ENCODE data around the gene CLBA1.
A peak's percentile ranks its signal among the peaks of the same experiment; 100 is the strongest.

CLBA1 gene

GRCh38 chr14:105005329-105005928 is 19.8 kb downstream of the CLBA1 start:
- DNase-seq (ENCODE audit: low spot score) = no peak

GRCh38 chr14:105005929-105006830 is 20.6 kb downstream of the CLBA1 start:
- DNase-seq (ENCODE audit: low spot score) = no peak

DNA sequence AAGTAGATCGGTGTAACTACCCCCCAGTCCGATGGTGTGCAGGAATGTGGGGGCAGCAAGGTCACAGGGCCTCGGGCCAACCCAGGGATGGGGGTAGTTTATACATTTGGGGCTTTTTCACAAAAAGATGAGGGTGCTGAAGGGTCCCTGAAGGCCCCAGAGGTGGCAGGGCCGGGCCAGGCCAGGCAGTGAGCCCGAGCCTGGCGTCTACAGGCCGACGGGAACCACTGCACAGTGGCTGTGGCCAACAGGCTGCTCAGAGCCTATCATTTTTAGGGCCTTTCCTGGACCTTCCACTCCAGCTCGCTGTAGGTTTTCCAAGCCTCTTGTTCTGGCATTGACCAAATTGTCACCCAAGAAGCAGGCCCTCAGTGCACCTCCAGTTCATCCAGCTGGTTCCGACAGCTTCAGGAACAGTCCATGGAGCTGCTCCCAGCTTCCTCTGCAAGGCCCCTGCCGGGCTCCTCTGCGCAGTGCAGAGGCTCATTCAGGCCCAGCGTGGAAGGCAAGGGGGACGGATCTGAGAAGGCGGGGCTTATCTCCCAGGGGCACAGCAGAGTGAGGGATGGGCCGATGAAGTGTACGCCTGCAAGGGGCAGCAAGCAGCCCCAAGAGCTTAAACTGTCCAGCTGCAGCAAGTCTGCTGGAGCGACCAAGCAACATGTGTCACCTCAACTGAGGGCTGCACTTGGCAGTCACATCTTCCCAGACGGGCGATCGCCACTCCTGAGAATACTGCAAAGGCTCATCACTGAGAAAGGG is 21.4 kb downstream of the CLBA1 start:
- no peak for DNase-seq (ENCODE audit: low spot score)

DNA sequence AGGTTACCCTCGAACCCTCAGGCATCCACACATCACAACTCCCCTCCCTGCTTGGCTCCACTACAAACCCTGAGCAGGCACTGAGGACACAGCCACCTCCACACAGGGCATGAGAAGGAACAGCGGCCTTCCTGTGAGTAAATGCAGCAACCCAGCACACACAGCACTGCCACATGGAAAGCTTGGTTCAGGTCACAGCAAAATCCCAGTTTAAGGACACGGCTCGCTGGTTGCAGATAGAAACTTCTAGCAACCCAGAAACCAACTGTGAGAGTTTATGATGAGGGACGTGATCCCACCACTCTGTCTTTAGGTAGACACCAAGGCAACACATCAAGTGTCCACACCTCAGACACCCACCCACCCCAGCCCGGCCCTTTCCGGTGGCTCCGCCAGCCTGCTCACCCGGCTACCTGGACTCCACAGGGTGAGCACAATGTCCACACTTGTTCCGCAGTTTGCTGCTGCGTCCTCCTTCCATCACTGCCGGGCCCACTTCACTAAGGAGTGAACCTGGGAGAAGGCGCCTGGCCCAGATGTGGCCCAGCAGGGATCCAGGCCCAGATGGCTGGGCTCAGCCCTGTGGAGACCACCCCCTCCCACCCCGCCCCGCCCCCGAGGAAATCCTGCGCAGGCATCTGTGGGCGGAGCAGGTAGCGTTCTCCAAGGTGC is 22.1 kb downstream of the CLBA1 start:
- DNase-seq (ENCODE audit: low spot score) = no peak

DNA sequence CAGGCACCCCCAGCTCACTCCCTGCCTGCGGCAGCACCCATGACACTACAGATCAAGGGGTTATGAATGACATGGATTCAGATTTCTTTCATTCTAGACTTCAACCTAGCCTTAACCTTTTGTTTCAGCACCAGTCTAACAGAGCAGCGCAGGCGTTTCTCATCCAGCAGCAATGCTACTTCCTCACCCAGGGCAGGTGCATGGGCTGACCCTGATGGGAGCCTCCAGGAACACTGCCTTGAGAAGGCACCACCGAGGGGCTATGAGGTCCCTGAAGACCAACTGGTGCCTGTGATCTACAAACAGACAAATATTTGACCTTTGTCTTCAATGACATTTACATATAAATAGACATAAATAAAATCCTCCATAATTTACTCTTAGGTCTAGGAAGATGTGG is 24.5 kb downstream of the CLBA1 start:
- no peak for DNase-seq (ENCODE audit: low spot score)

GRCh38 chr14:105010891-105011291 is 25.3 kb downstream of the CLBA1 start:
- DNase-seq (ENCODE audit: low spot score) = no peak

- DNase-seq (ENCODE audit: low spot score) = no peak
These were observed 25.9 kb downstream of the CLBA1 start for GRCh38 chr14:105011312-105011990.

DNA sequence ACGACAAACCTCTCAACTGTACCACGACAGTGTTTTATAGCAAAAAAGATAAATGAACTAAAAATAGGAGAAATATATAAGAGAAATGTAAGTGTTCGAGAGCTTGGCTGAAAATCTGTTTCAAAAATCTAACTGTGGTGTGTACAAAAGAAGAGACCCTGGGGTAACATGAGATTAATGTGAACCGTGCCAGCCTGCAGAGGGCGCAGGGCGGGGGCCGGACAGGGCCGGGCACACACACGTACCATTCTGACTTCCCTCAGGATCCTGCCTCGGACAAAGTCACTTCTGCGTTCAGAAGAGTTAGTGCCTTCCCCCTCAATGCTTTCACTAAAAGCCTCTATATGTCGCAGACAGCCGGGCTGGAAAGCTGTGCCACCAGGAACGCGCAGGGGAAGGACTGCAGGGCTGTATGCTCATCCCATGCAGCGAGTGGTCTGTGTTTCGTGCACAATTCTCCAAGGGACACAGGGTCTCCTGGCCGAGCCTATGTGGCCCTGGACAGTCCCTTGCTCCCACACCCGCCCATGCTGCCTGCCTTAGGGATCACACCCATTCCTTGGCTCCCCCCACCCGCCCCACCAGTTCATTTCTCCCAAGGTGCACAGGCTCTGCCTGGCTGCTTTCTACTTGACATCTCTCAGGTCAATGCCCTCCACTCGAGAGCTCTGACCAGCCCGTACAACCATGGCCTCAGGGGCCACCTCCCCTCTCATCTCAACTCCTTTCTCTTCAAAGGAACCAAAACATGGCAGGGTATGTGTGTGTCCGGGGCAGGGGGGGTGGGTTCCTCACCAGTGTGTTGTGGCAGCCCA is 26.8 kb downstream of the CLBA1 start:
- DNase-seq (ENCODE audit: low spot score) = no peak

DNA sequence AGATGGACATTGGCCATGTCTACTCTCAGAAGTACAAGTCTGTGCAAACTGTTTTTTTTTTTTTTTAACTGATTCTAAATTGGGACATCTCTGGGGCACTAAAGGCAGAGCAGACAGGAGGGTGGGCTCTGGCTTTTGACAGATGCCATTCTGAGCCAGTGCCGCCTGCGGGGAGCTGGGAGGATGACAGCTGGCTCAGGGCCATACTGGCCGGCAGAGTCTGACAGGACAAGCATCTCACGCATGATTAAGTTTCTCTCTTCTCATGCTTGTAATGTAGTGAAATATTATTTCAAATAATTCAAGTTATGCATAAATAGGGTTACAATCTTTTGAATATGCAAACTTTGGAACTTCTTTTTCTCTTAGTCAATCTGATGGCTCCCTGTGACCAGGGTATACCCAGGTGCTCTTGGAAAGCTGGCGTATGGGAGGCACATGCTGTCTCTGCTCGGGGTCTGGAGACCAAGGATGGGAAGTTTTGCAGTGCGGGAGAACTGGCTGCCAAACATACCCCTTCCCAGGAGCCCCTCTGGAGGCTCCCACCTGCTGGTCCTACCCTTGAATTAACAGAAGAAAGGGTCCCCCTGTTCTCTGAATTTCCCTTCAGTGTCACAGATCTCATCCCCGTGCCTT is 27.7 kb downstream of the CLBA1 start:
- DNase-seq (ENCODE audit: low spot score) = no peak

- DNase-seq (ENCODE audit: low spot score) = no peak
These were observed 28.4 kb downstream of the CLBA1 start for GRCh38 chr14:105014032-105014431.

DNA sequence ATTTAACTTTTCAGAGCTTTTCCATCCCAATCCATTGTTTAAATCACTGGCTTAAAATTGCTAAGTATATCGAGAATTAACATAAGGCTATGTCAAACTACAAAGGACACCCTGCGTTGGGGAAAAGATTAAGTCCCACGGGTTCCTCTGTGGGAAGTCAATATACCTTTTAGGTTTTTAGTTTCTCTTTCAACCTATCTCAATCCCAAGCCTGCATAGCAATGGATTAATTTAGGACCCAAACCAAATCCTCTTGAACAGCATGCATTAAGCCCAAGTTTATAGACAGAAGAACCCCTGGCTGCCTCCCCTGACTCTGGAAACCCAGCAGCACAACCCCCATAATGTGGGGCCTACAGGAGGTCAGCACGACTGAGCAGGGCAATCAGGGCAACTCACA is 29.0 kb downstream of the CLBA1 start:
- DNase-seq (ENCODE audit: low spot score) = no peak

GRCh38 chr14:105015242-105015641 is 29.7 kb downstream of the CLBA1 start:
- DNase-seq (ENCODE audit: low spot score) = peak; percentile 19

DNA sequence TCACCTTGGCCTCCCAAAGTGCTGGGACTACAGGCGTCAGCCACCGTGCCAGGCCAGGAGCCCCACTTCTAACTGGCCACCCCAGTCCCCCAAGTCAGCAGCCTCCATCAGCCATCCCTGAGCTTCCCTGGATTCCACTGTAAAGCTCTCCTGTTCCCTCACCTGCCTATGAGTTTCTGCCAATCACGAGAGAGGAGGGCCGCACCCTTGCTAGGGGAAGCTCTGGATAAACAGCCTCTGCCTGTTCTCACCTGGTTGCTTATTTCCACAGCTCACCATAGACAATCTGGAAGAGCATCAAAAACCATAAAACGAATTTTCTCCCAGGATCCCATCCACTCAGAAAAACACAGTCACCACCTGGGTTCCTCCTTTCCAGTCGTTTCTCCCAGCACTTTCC is 30.3 kb downstream of the CLBA1 start:
- no peak for DNase-seq (ENCODE audit: low spot score)

DNA sequence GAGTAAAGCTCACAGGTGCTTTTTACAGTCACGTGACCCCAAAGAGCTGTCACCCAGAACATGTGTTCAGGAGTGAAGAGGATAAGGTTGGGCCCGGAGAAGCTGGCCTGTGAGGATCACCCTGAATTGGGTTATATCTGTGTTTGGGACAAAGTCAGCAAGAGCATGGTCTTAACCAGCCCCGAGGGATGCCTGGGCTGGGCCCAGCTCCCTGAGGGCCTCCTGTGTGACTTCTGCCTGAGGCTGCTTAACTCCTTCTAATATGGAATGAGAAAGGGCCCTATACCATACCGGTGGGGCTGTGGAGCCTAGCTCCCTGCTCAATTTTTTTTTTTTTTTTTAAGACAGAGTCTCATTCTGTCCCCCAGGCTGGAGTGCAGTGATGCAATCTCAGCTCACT is 32.8 kb downstream of the CLBA1 start:
- no peak for DNase-seq (ENCODE audit: low spot score)

DNA sequence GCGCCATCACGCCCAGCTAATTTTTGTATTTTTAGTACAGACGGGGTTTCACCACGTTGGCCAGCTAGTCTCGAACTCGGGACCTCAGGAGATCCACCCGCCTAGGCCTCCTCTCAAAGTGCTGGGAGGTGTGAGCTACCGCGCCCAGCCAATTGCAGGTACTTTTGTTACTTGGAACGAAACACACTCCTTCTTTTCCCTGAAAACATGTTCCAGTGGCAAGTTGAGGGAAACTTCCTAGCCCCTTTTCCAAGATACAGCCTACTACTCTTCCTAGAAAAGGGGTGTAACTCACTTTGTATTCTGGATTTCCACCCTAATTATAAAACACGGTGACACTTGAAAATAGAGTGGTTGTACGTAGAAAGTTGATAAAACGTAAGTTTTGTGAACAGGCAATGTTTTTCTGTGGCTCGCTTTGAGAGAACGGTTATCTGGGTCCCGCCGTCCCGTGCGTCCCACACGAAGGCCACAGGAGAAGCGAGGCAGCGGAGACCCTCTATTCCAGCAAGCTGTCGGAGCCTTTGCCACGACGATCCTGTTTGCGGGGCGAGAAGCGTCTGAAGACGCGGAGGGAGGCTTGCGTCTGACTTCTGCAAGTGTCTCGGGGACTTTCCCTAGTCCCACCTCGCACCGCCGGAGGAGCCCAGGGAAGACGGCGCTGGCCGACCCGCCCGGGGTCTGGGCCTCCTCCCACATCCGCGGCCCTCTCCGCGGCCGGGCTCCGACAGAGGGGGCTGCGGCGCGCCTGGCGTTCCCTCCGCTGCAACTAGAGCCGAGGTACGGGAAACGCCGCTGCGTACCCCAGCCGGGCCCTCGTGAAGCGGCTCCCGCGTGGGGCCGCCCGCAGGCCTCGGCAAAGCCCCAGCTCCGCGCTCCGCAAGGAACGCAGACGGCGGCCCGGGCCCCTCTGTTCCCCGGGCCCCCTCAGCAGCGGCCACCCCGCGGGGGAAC is 34.5 kb downstream of the CLBA1 start:
- peak; percentile 37 for DNase-seq (ENCODE audit: low spot score)

GRCh38 chr14:105020815-105021655 is 35.4 kb downstream of the CLBA1 start, which contains the start of gene CDCA4:
CDCA4 (minus strand) TSS chr14:105021083; CDS start chr14:105011929, 9,154 bp downstream.
- peak; percentile 98 for DNase-seq (ENCODE audit: low spot score)

DNA sequence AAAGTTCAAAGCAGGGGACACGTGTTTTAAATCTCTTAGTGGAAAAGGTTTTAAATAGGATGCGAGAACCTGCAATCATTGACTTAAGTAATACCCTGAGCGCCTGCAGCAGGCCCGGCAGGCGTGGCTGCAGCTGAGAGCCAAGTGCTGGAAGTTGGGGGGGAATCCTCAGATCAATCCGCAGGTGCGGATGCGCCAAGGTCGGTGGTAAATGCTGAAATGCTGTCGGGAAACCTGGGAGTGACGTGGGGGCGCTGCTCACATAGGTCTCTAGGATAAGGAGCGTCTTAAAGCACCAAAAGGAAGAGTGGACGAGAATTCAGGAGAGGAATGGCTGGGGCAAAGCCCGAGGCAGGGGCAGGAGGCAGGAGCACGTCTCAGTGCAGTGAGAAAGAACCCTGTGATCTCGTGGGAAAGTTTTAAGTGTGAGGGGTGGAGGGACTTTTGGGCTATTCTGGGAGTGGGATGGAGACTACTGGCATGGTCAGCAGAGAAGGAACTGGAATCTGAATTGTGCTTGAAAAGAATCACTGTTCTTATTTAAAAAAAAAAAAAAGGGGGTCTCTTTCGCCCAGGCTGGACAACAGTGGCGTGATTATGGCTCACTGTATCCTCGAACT is 36.2 kb downstream of the CLBA1 start:
- peak; percentile 26 for DNase-seq (ENCODE audit: low spot score)

- no peak for DNase-seq (ENCODE audit: low spot score)
These were observed 36.7 kb downstream of the CLBA1 start for GRCh38 chr14:105022276-105022670.
